SH-SY5Y (cell line): ENCODE measurements around the gene KMT2E.

Experiments used
- GATA2 ChIP-seq: IDR thresholded peaks from 2 replicates; pipeline ENCODE4 v1.6.1; 2011; ENCODE audit warnings: mild to moderate bottlenecking, low read depth, low read length
- GATA3 ChIP-seq: IDR thresholded peaks from 2 replicates; pipeline ENCODE4 v1.6.1; 2011; ENCODE audit warnings: low read depth, mild to moderate bottlenecking, low read length, moderate library complexity

DNA sequence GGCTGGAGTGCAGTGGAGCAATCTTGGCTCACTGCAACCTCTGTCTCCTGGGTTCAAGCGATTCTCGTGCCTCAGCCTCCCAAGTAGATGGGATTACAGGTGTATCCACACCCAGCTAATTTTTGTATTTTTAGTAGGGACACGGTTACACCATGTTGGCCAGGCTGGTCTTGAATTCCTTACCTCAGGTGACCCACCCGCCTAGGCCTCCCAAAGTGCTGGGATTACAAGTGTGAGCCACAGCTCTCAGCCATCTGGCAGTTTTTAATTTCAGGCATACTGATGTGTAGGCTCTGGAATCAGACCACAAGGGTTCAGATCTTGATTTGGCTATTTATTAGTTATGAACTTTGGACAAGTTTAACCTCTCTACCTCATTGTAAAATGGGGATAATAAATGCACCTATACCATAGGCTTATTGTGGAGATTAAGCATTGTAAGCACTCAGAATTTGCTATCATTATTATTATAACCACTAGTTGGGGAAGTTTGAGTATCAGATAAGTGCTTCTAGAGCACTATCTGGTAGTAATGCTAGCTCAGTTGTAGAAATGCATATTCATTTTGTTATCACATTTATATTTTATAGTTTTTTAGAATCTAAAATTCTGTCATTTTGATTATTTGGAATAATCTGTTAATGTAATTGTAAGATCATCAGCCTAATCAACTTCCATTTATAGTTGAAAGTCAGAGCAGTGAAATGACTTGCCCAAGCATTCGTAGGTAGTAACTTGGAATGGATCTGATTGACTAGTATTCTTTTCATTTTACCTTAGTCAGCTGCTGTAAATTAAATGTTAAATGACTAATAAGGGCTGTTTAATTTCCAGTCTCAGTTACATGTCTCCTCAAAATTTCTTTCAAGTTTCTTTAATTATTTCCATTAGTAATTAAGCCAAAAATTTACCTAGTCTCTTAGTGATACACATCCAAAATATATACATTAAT, 22.5 kb downstream of the KMT2E start:
- no peak for TF ChIP-seq GATA2
- TF ChIP-seq GATA3 = no peak
